ENCODE measurements around the gene ITFG1. TPM values are rescaled to one million over a fixed set of nuclear protein-coding genes. Genes with fewer than 3 reads are reported as not detected.

Gene ITFG1
- total RNA-seq, 2 experiments from 2014 or later, result 18.0 to 18.5 TPM

- intact Hi-C loops (cut with DNase I, micrococcal nuclease), result no loop called here
- TF ChIP-seq CTCF (IDR thresholded peaks at IDR 0.05), result no peak
- CTCF ChIA-PET, result interaction anchor here (1.5 kb wide), 1 partner anchor 14 kb away, joined by 3 read pairs; the partner anchor contains the start of gene NETO2
- DNase-seq (no peak), ATAC-seq (ENCODE audit: poor library complexity) (no peak)
- POLR2A ChIA-PET, result no interaction called here
- no peaks in the 10 kb centered on the region for H3K36me3 ChIP-seq (ENCODE audit: insufficient read depth, low read length)
- no peaks in the 10 kb centered on the region for H3K4me1 Mint-ChIP-seq (ENCODE audit: low read depth)
- H3K36me3 Mint-ChIP-seq (ENCODE audit: low read depth), result no peaks in the 10 kb centered on the region
- H3K9me3 Mint-ChIP-seq, result no peaks in the 10 kb centered on the region
- no peaks in the 10 kb centered on the region for H3K27me3 ChIP-seq (ENCODE audit: control insufficient read depth in 1 of 2, insufficient read depth in 2 of 2, low read length in 2 of 2)
- H3K4me3 Mint-ChIP-seq, result no peak overlapping the region
- no peaks in the 10 kb centered on the region for H3K4me1 ChIP-seq (ENCODE audit: insufficient read depth, low read length)
- no peaks in the 10 kb centered on the region for H3K9me3 ChIP-seq (ENCODE audit: control insufficient read depth in 1 of 2, insufficient read depth in 1 of 2, low read length in 2 of 2)
- H3K27me3 Mint-ChIP-seq, result peaks cover 11% of the 10 kb centered on the region
- H3K4me3 ChIP-seq (ENCODE audit: low read length), result no peak overlapping the region
- no peak overlapping the region for H3K27ac Mint-ChIP-seq
- H3K27ac ChIP-seq (ENCODE audit: low read depth in 1 of 2, low read length in 2 of 2), result no peak overlapping the region
Observed at GRCh38 chr16:47129755-47130435, 331.0 kb downstream of the ITFG1 start.

- intact Hi-C loops (cut with DNase I, micrococcal nuclease), result no loop called here
- H3K4me1 Mint-ChIP-seq (ENCODE audit: low read depth), result no peaks in the 10 kb centered on the region
- TF ChIP-seq CTCF (IDR thresholded peaks at IDR 0.05), result no peak
- no peaks in the 10 kb centered on the region for H3K9me3 Mint-ChIP-seq
- H3K36me3 Mint-ChIP-seq (ENCODE audit: low read depth), result no peaks in the 10 kb centered on the region
- H3K27ac ChIP-seq (ENCODE audit: low read depth in 1 of 2, low read length in 2 of 2), result no peak overlapping the region
- ChIA-PET CTCF (no interaction called here), POLR2A (no interaction called here)
- DNase-seq (no peak), ATAC-seq (ENCODE audit: poor library complexity) (no peak)
- H3K27me3 Mint-ChIP-seq, result peaks cover 11% of the 10 kb centered on the region
- H3K4me1 ChIP-seq (ENCODE audit: insufficient read depth, low read length), result no peaks in the 10 kb centered on the region
- no peak overlapping the region for H3K4me3 Mint-ChIP-seq
- H3K9me3 ChIP-seq (ENCODE audit: control insufficient read depth in 1 of 2, insufficient read depth in 1 of 2, low read length in 2 of 2), result no peaks in the 10 kb centered on the region
- no peaks in the 10 kb centered on the region for H3K36me3 ChIP-seq (ENCODE audit: insufficient read depth, low read length)
- no peak overlapping the region for H3K27ac Mint-ChIP-seq
- H3K4me3 ChIP-seq (ENCODE audit: low read length), result no peak overlapping the region
- no peaks in the 10 kb centered on the region for H3K27me3 ChIP-seq (ENCODE audit: control insufficient read depth in 1 of 2, insufficient read depth in 2 of 2, low read length in 2 of 2)
Observed at GRCh38 chr16:47127541-47127940, 333.3 kb downstream of the ITFG1 start.

GRCh38 chr16:47125757-47126156, 335.1 kb downstream of the ITFG1 start:
- intact Hi-C loops (cut with DNase I, micrococcal nuclease), result no loop called here
- ATAC-seq (ENCODE audit: poor library complexity), result no peak
- H3K4me1 ChIP-seq (ENCODE audit: insufficient read depth, low read length), result no peaks in the 10 kb centered on the region
- DNase-seq, result no peak
- no peaks in the 10 kb centered on the region for H3K36me3 ChIP-seq (ENCODE audit: insufficient read depth, low read length)
- no peaks in the 10 kb centered on the region for H3K9me3 ChIP-seq (ENCODE audit: control insufficient read depth in 1 of 2, insufficient read depth in 1 of 2, low read length in 2 of 2)
- H3K4me3 Mint-ChIP-seq, result no peak overlapping the region
- H3K27ac ChIP-seq (ENCODE audit: low read depth in 1 of 2, low read length in 2 of 2), result no peak overlapping the region
- no peaks in the 10 kb centered on the region for H3K27me3 ChIP-seq (ENCODE audit: control insufficient read depth in 1 of 2, insufficient read depth in 2 of 2, low read length in 2 of 2)
- CTCF ChIA-PET, result interaction anchor here (0.6 kb wide), 1 partner anchor 10 kb away, joined by 4 read pairs; no protein-coding TSS in a partner anchor
- no peak overlapping the region for H3K4me3 ChIP-seq (ENCODE audit: low read length)
- no peaks in the 10 kb centered on the region for H3K36me3 Mint-ChIP-seq (ENCODE audit: low read depth)
- no peaks in the 10 kb centered on the region for H3K4me1 Mint-ChIP-seq (ENCODE audit: low read depth)
- H3K9me3 Mint-ChIP-seq, result no peaks in the 10 kb centered on the region
- no peak for TF ChIP-seq CTCF (IDR thresholded peaks at IDR 0.05)
- POLR2A ChIA-PET, result interaction anchor here (0.6 kb wide), 1 partner anchor 138 kb away, joined by 3 read pairs; no protein-coding TSS in a partner anchor
- H3K27ac Mint-ChIP-seq, result no peak overlapping the region
- H3K27me3 Mint-ChIP-seq, result peaks cover 11% of the 10 kb centered on the region

Data from CD4-positive, alpha-beta T cell (primary cell).